HG02938 (cell line): ENCODE measurements around the gene WDCP.
"Not testable (repeated sequence)": the region's sequence is repeated elsewhere in the genome, so short reads cannot be mapped to it uniquely, and the experiment has no call there.

Source experiments
- ATAC-seq: cut with Tn5 transposase; IDR thresholded peaks from one replicate; pipeline ENCODE4 v1.9.1; 2021; ENCODE audit warnings: mild to moderate bottlenecking, moderate library complexity; ENCODE audit not compliant: unreplicated experiment

The WDCP gene

GRCh38 chr2:24022975-24023575 lies 24.1 kb downstream of the WDCP start:
- ATAC-seq: no peak

- no peak for ATAC-seq
These were observed 24.7 kb downstream of the WDCP start for GRCh38 chr2:24022324-24022974.

GRCh38 chr2:24021122-24021998 lies 25.8 kb downstream of the WDCP start:
- ATAC-seq: no peak

GRCh38 chr2:24020244-24020643 lies 26.9 kb downstream of the WDCP start:
- ATAC-seq: no peak

GRCh38 chr2:24019729-24020128 lies 27.5 kb downstream of the WDCP start:
- ATAC-seq: no peak

- ATAC-seq: no peak
These were observed 28.9 kb downstream of the WDCP start for GRCh38 chr2:24018241-24018640.

GRCh38 chr2:24017711-24018110 lies 29.5 kb downstream of the WDCP start:
- no peak for ATAC-seq

GRCh38 chr2:24016853-24017703 lies 30.1 kb downstream of the WDCP start:
- ATAC-seq: no peak

- ATAC-seq: no peak
These were observed 30.8 kb downstream of the WDCP start for GRCh38 chr2:24016376-24016761.

- no peak for ATAC-seq
These were observed 31.4 kb downstream of the WDCP start for GRCh38 chr2:24015562-24016375.

GRCh38 chr2:24014902-24015301 lies 32.3 kb downstream of the WDCP start:
- not testable (repeated sequence) for ATAC-seq

- ATAC-seq: no peak
These were observed 34.5 kb downstream of the WDCP start for GRCh38 chr2:24012521-24013188.

GRCh38 chr2:24011250-24012104 lies 35.7 kb downstream of the WDCP start:
- ATAC-seq: no peak

GRCh38 chr2:24010477-24011249 lies 36.5 kb downstream of the WDCP start:
- ATAC-seq: no peak

- no peak for ATAC-seq
These were observed 37.3 kb downstream of the WDCP start, which contains the start of gene MFSD2B for GRCh38 chr2:24009680-24010476. Gene MFSD2B (plus strand): TSS chr2:24010085. CDS start chr2:24010097, 12 bp downstream.

- no peak for ATAC-seq
These were observed 37.9 kb downstream of the WDCP start for GRCh38 chr2:24009367-24009679.

- no peak for ATAC-seq
These were observed 38.4 kb downstream of the WDCP start for GRCh38 chr2:24008672-24009366.
